ENCODE data around the gene HS3ST4. TPM values are rescaled to one million over a fixed set of nuclear protein-coding genes. Genes with fewer than 3 reads are reported as not detected.
"Not testable (repeated sequence)": the region's sequence is repeated elsewhere in the genome, so short reads cannot be mapped to it uniquely, and the experiment has no call there.

The HS3ST4 gene
- total RNA-seq, 1 donor from 2014 or later, result 0.18 TPM

GRCh38 chr16:26071101-26071866 is 379.5 kb downstream of the HS3ST4 start:
- Histone ChIP-seq H3K9me3 (no peaks in the 10 kb centered on the region), H3K36me3 (no peaks in the 10 kb centered on the region), H3K27ac (no peak overlapping the region), H3K27me3 (ENCODE audit: low read depth) (no peaks in the 10 kb centered on the region), H3K4me1 (no peaks in the 10 kb centered on the region), H3K4me3 (no peak overlapping the region)
- intact Hi-C loops (cut with DNase I), result no loop called here
- no peak for DNase-seq
- TF ChIP-seq, protein P1, sequence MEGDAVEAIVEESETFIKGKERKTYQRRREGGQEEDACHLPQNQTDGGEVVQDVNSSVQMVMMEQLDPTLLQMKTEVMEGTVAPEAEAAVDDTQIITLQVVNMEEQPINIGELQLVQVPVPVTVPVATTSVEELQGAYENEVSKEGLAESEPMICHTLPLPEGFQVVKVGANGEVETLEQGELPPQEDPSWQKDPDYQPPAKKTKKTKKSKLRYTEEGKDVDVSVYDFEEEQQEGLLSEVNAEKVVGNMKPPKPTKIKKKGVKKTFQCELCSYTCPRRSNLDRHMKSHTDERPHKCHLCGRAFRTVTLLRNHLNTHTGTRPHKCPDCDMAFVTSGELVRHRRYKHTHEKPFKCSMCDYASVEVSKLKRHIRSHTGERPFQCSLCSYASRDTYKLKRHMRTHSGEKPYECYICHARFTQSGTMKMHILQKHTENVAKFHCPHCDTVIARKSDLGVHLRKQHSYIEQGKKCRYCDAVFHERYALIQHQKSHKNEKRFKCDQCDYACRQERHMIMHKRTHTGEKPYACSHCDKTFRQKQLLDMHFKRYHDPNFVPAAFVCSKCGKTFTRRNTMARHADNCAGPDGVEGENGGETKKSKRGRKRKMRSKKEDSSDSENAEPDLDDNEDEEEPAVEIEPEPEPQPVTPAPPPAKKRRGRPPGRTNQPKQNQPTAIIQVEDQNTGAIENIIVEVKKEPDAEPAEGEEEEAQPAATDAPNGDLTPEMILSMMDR (IDR thresholded peaks at IDR 0.05), result no peak
- no peak for ATAC-seq

- Histone ChIP-seq H3K4me3 (no peak overlapping the region), H3K27me3 (ENCODE audit: low read depth) (no peaks in the 10 kb centered on the region), H3K9me3 (no peaks in the 10 kb centered on the region), H3K4me1 (no peaks in the 10 kb centered on the region), H3K36me3 (no peaks in the 10 kb centered on the region), H3K27ac (no peak overlapping the region)
- intact Hi-C loops (cut with DNase I), result no loop called here
- DNase-seq (no peak), ATAC-seq (no peak)
- TF ChIP-seq, protein P1 (IDR thresholded peaks at IDR 0.05), result no peak
These were observed 387.1 kb downstream of the HS3ST4 start for GRCh38 chr16:26078716-26079355.

GRCh38 chr16:26087091-26087490 is 395.3 kb downstream of the HS3ST4 start:
- no peaks in the 10 kb centered on the region for H3K9me3 ChIP-seq
- intact Hi-C loops (cut with DNase I), result no loop called here
- H3K27ac ChIP-seq, result no peak overlapping the region
- H3K36me3 ChIP-seq, result no peaks in the 10 kb centered on the region
- no peak for DNase-seq
- H3K4me1 ChIP-seq, result no peaks in the 10 kb centered on the region
- TF ChIP-seq, protein P1 (IDR thresholded peaks at IDR 0.05), result no peak
- no peaks in the 10 kb centered on the region for H3K27me3 ChIP-seq (ENCODE audit: low read depth)
- no peak overlapping the region for H3K4me3 ChIP-seq
- ATAC-seq, result no peak

DNA sequence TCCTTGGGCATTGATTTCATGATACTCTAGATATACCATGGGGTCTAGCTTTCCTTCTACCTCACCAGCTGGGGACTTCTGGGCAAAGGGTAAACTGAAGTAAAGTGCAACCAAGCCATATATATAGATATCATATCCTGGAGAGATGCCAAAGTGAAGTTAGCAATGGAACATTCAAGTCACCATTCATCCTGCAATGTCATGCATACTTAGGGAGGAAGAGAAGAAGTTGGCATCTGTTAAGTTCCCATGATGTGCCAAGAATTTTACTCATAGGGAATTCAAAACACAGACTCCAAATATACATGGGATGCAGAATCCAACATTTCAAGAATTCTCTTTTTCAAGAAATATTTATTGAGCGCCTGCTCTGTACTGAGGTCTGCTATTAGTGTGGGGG is 399.8 kb downstream of the HS3ST4 start:
- intact Hi-C loops (cut with DNase I), result no loop called here
- H3K9me3 ChIP-seq, result no peaks in the 10 kb centered on the region
- TF ChIP-seq, protein P1 (IDR thresholded peaks at IDR 0.05), result no peak
- no peak overlapping the region for H3K27ac ChIP-seq
- H3K4me1 ChIP-seq, result no peaks in the 10 kb centered on the region
- no peak overlapping the region for H3K4me3 ChIP-seq
- DNase-seq, result no peak
- no peaks in the 10 kb centered on the region for H3K27me3 ChIP-seq (ENCODE audit: low read depth)
- H3K36me3 ChIP-seq, result no peaks in the 10 kb centered on the region
- ATAC-seq, result no peak

DNA sequence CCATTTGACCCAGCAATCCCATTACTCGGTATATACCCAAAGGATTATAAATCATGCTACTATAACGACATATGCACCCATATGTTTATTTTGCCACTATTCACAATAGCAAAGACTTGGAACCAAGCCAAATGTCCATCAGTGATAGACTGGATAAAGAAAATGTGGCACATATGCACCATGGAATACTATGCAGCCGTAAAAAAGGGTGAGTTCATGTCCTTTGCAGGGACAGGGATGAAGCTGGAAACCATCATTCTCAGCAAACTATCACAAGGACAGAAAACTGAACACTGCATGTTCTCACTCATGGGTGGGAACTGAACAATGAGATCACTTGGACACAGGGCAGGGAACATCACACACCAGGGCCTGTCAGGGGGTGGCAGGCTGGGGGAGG is 406.4 kb downstream of the HS3ST4 start:
- H3K27me3 ChIP-seq (ENCODE audit: low read depth); H3K4me1 ChIP-seq; H3K9me3 ChIP-seq; H3K4me3 ChIP-seq; H3K27ac ChIP-seq; intact Hi-C loops (cut with DNase I); ATAC-seq; H3K36me3 ChIP-seq; DNase-seq: not testable (repeated sequence)

GRCh38 chr16:26102369-26102768 is 410.6 kb downstream of the HS3ST4 start:
- Histone ChIP-seq H3K27me3 (ENCODE audit: low read depth) (no peaks in the 10 kb centered on the region), H3K9me3 (no peaks in the 10 kb centered on the region), H3K4me1 (no peaks in the 10 kb centered on the region), H3K36me3 (no peaks in the 10 kb centered on the region), H3K4me3 (no peak overlapping the region), H3K27ac (no peak overlapping the region)
- ATAC-seq, result no peak
- TF ChIP-seq, protein P1 (IDR thresholded peaks at IDR 0.05), result no peak
- intact Hi-C loops (cut with DNase I), result no loop called here
- DNase-seq, result no peak

Measured in lower lobe of right lung (tissue), 2 donors.